ENCODE measurements around the gene ALPI. TPM values are rescaled to one million over a fixed set of nuclear protein-coding genes. Genes with fewer than 3 reads are reported as not detected.

Gene ALPI
- total and polyA plus RNA-seq, 9 of the 15 experiments (the other 6 are each of a cell fraction or from before 2014, with no cell fraction given) = not detected

- no TSS peak for BruUV-seq (replicated peaks)
- no peak for FAIRE-seq
- H2AFZ ChIP-seq (ENCODE audit: low read depth, low read length) = no peak overlapping the region
- no peaks in the 10 kb centered on the region for H4K20me1 ChIP-seq (replicated peaks; ENCODE audit: control insufficient read depth, insufficient read depth, low read length)
- intact Hi-C loops (cut with micrococcal nuclease) (no loop called here), in situ Hi-C loops (cut with MboI) (no loop called here)
- POLR2A ChIA-PET = no interaction called here
- peaks cover 0 to 9% of the 10 kb centered on the region in 2 experiments; a peak in 2 of 5 replicates for H3K4me1 ChIP-seq (replicated peaks in 1 of 2; ENCODE audit: control insufficient read depth in 2 of 2, insufficient read depth in 2 of 2, low read length in 2 of 2)
- H3K27me3 ChIP-seq (ENCODE audit: control insufficient read depth in 2 of 2, insufficient read depth in 2 of 2, low read length in 2 of 2) = peaks cover 0 to 31% of the 10 kb centered on the region in 2 experiments; a peak in 3 of 5 replicates
- no peaks in the 10 kb centered on the region for H3K9me3 ChIP-seq (replicated peaks; ENCODE audit: control insufficient read depth, insufficient read depth, low read depth, low read length)
- H3K9ac ChIP-seq (ENCODE audit: insufficient read depth in 1 of 2, low read depth in 2 of 2, low read length in 2 of 2) = no peak overlapping the region
- no peaks in the 10 kb centered on the region for H3K79me2 ChIP-seq (ENCODE audit: control insufficient read depth, insufficient read depth, low read length)
- CTCF ChIA-PET (ENCODE audit: low intra/inter-chr PET ratio) = no interaction called here
- 44% methylated on average over 11 of the region's 22 CpGs for WGBS (ENCODE audit: insufficient coverage, low coverage, missing lambda C conversion rate)
- no peak overlapping the region for H3K4me2 ChIP-seq (ENCODE audit: insufficient read depth, low read length)
- ATAC-seq = no peak
- H3K4me3 ChIP-seq = no peak overlapping the region
- no peaks in the 10 kb centered on the region for H3K9me1 ChIP-seq (ENCODE audit: control insufficient read depth, insufficient read depth, low read length)
- no peak for DNase-seq (ENCODE audit: extremely low read depth in 1 of 4, low spot score in 3 of 4)
- no peaks in the 10 kb centered on the region for H3K36me3 ChIP-seq (ENCODE audit: control insufficient read depth, insufficient read depth, low read length)
- H3K27ac ChIP-seq (ENCODE audit: extremely low read depth, low read depth, low read length) = no peak overlapping the region
- no peak for TF ChIP-seq SAP30 (IDR thresholded peaks at IDR 0.05; ENCODE audit: borderline replicate concordance, insufficient read depth, low read depth, low read length, poor library complexity, severe bottlenecking)
- no peak for TF ChIP-seq ZBTB26 (CRISPR knock-in tag; IDR thresholded peaks at IDR 0.05)
- no peak for TF ChIP-seq ARID3B (CRISPR knock-in tag; IDR thresholded peaks at IDR 0.05; ENCODE audit: borderline replicate concordance)
- no peak for TF ChIP-seq CREBBP (IDR thresholded peaks at IDR 0.05; ENCODE audit: low read depth, low read length)
- no peak for TF ChIP-seq NBN (IDR thresholded peaks at IDR 0.05; ENCODE audit: low read depth)
- no peak for TF ChIP-seq CGGBP1 (CRISPR knock-in tag; IDR thresholded peaks at IDR 0.05)
- no peak for TF ChIP-seq IFI16 (CRISPR knock-in tag; IDR thresholded peaks at IDR 0.05)
- no peak for TF ChIP-seq FOXA3 (CRISPR knock-in tag; conservative IDR thresholded peaks at IDR 0.05 in 1 of 2, IDR thresholded peaks at IDR 0.05 in 1 of 2)
- no peak for TF ChIP-seq E4F1 (CRISPR knock-in tag; IDR thresholded peaks at IDR 0.05; ENCODE audit: borderline replicate concordance)
- no peak for TF ChIP-seq PYGO2 (tag; IDR thresholded peaks at IDR 0.05)
- no peak for TF ChIP-seq ZNF507 (tag; conservative IDR thresholded peaks at IDR 0.05)
- no peak for TF ChIP-seq DDX20 (tag; IDR thresholded peaks at IDR 0.05; ENCODE audit: low read depth)
- no peak for TF ChIP-seq SFPQ (IDR thresholded peaks at IDR 0.05; ENCODE audit: low read depth, low read length)
- no peak for TF ChIP-seq ARHGAP35 (IDR thresholded peaks at IDR 0.05; ENCODE audit: partially characterized antibody)
- no peak for TF ChIP-seq ATF7 (IDR thresholded peaks at IDR 0.05)
Measured at GRCh38 chr2:232420073-232420454, 35.9 kb upstream of the ALPI start.

Measured in K562 (cell line).